IPS-15b (cell line): Measurements from ENCODE around the gene NHLH2.

Experiments
- H3K27me3 ChIP-seq: one replicate; pipeline ENCODE4 v1.6.1; 2013; ENCODE audit warnings: low read length; ENCODE audit not compliant: control insufficient read depth, insufficient read depth
- H3K36me3 ChIP-seq: one replicate; pipeline ENCODE4 v1.6.1; 2013; ENCODE audit warnings: low read length; ENCODE audit not compliant: control insufficient read depth, insufficient read depth
- H3K4me1 ChIP-seq: one replicate; pipeline ENCODE4 v1.6.1; 2013; ENCODE audit warnings: mild to moderate bottlenecking, low read length; ENCODE audit not compliant: control insufficient read depth, insufficient read depth
- H3K4me3 ChIP-seq: one replicate; pipeline ENCODE4 v1.5.1; 2013; ENCODE audit warnings: low read depth, low read length
- H3K9ac ChIP-seq: one replicate; pipeline ENCODE4 v1.6.1; 2013; ENCODE audit warnings: low read depth, mild to moderate bottlenecking, low read length
- H3K9me3 ChIP-seq: one replicate; pipeline ENCODE4 v1.6.1; 2013; ENCODE audit warnings: mild to moderate bottlenecking, low read length; ENCODE audit not compliant: control insufficient read depth, insufficient read depth

The NHLH2 gene

GRCh38 chr1:115814685-115815398, 26.1 kb downstream of the NHLH2 start:
- no peak overlapping the region for H3K9ac ChIP-seq
- H3K4me1 ChIP-seq: no peaks in the 10 kb centered on the region
- H3K9me3 ChIP-seq: no peaks in the 10 kb centered on the region
- H3K36me3 ChIP-seq: no peaks in the 10 kb centered on the region
- no peaks in the 10 kb centered on the region for H3K27me3 ChIP-seq
- H3K4me3 ChIP-seq: no peak overlapping the region

GRCh38 chr1:115813727-115814126, 27.2 kb downstream of the NHLH2 start:
- Histone ChIP-seq H3K4me3 (no peak overlapping the region), H3K4me1 (no peaks in the 10 kb centered on the region), H3K9me3 (no peaks in the 10 kb centered on the region), H3K36me3 (no peaks in the 10 kb centered on the region), H3K9ac (no peak overlapping the region), H3K27me3 (no peaks in the 10 kb centered on the region)

DNA sequence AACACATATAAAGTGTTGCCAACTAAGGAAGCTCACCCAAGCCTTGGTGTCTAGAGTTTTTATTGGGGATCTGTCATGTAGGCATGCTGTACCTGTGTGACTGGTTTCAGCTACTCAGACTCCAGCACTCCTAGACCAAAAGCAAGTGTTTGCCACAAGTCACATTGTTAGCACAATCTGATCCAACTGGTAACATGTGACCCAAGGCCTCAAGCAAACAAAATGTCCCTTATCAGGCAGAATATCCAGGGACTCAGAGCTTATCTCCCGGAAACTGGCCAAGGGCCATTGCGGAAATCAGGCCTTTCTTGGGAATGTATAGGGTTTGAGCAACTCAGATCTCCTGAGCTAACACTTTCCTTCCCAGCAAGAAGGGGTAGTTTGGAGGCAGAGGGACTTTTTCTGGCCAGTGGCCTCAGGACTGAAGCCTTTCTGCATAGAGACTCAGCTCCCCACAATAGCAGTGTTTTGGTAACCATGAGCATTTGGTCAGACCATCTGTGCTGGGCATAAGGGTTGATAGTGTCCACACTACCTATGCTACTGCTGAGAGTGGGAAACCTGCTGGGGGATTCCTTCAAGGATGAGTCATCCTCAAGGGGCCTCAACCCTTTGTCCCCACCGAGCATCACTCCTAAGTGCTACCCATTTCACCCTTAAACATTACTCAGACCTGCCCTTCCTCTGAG, 29.6 kb downstream of the NHLH2 start:
- no peaks in the 10 kb centered on the region for H3K9me3 ChIP-seq
- H3K36me3 ChIP-seq: no peaks in the 10 kb centered on the region
- no peaks in the 10 kb centered on the region for H3K27me3 ChIP-seq
- H3K9ac ChIP-seq: no peak overlapping the region
- H3K4me3 ChIP-seq: no peak overlapping the region
- peaks cover 3% of the 10 kb centered on the region for H3K4me1 ChIP-seq

- H3K9me3 ChIP-seq: no peaks in the 10 kb centered on the region
Measured at GRCh38 chr1:115810609-115811008, 30.3 kb downstream of the NHLH2 start.

DNA sequence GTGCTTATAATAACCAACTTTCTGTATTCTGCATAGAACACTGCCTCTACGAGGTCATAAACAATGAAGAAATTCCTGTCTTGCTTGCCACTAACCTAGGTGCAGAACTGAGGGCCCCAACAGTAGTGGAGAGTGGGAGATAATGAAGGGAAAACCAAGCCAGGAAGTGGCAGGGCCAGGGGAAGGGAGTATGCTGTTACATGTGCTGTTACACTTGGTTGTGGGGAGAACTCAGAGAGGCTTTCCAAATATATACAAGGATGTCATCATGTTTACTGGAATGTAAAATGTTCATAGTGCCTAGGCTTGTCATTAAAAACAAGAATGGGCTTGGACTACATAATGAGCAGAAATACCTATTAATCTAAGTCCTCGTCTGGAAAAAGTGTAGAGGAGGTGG, 31.1 kb downstream of the NHLH2 start:
- Histone ChIP-seq H3K27me3 (no peaks in the 10 kb centered on the region), H3K4me3 (no peak overlapping the region), H3K9ac (no peak overlapping the region), H3K4me1 (peaks cover 8% of the 10 kb centered on the region), H3K9me3 (no peaks in the 10 kb centered on the region), H3K36me3 (no peaks in the 10 kb centered on the region)

More at GRCh38 chr1:115810609-115811008, 30.3 kb downstream of the NHLH2 start:
- Histone ChIP-seq H3K4me3 (no peak overlapping the region), H3K9ac (no peak overlapping the region), H3K4me1 (peaks cover 8% of the 10 kb centered on the region), H3K36me3 (no peaks in the 10 kb centered on the region), H3K27me3 (no peaks in the 10 kb centered on the region)

GRCh38 chr1:115809076-115809475, 31.9 kb downstream of the NHLH2 start:
- H3K36me3 ChIP-seq: no peaks in the 10 kb centered on the region
- no peak overlapping the region for H3K9ac ChIP-seq
- H3K4me1 ChIP-seq: peaks cover 8% of the 10 kb centered on the region
- H3K27me3 ChIP-seq: no peaks in the 10 kb centered on the region
- no peak overlapping the region for H3K4me3 ChIP-seq
- H3K9me3 ChIP-seq: no peaks in the 10 kb centered on the region

- Histone ChIP-seq H3K36me3 (no peaks in the 10 kb centered on the region), H3K27me3 (no peaks in the 10 kb centered on the region), H3K9ac (no peak overlapping the region), H3K4me1 (peaks cover 8% of the 10 kb centered on the region), H3K9me3 (no peaks in the 10 kb centered on the region), H3K4me3 (no peak overlapping the region)
Measured at GRCh38 chr1:115807723-115808122, 33.2 kb downstream of the NHLH2 start.

GRCh38 chr1:115805597-115805996, 35.3 kb downstream of the NHLH2 start:
- H3K9ac ChIP-seq: no peak overlapping the region
- H3K4me1 ChIP-seq: peaks cover 8% of the 10 kb centered on the region
- H3K4me3 ChIP-seq: no peak overlapping the region
- no peaks in the 10 kb centered on the region for H3K27me3 ChIP-seq
- H3K9me3 ChIP-seq: no peaks in the 10 kb centered on the region
- no peaks in the 10 kb centered on the region for H3K36me3 ChIP-seq

GRCh38 chr1:115802416-115802815, 38.5 kb downstream of the NHLH2 start:
- H3K4me1 ChIP-seq: peaks cover 6% of the 10 kb centered on the region
- no peaks in the 10 kb centered on the region for H3K36me3 ChIP-seq
- H3K9ac ChIP-seq: no peak overlapping the region
- H3K27me3 ChIP-seq: no peaks in the 10 kb centered on the region
- H3K9me3 ChIP-seq: no peaks in the 10 kb centered on the region
- no peak overlapping the region for H3K4me3 ChIP-seq

DNA sequence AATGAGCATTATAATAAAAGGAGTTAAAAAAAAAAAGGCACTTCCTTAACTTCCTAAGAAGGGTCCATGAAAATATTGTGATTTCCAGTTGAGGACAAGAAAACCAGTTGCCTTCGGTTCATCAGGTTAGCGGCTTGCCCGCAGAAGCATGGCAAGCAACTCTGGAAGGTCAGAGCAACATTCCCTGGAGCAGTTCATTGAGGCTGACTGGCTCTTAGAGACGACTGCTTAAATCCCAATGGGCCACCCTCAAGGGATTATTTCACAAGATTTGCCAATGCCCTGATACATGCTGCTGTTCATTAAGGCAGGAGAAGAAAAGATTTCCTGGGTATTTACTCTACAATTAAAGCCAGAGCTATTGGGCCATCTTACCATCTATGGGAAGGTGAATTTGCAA, 43.4 kb downstream of the NHLH2 start:
- Histone ChIP-seq H3K4me1 (no peaks in the 10 kb centered on the region), H3K9me3 (no peaks in the 10 kb centered on the region), H3K4me3 (no peak overlapping the region), H3K9ac (no peak overlapping the region), H3K36me3 (no peaks in the 10 kb centered on the region), H3K27me3 (no peaks in the 10 kb centered on the region)

DNA sequence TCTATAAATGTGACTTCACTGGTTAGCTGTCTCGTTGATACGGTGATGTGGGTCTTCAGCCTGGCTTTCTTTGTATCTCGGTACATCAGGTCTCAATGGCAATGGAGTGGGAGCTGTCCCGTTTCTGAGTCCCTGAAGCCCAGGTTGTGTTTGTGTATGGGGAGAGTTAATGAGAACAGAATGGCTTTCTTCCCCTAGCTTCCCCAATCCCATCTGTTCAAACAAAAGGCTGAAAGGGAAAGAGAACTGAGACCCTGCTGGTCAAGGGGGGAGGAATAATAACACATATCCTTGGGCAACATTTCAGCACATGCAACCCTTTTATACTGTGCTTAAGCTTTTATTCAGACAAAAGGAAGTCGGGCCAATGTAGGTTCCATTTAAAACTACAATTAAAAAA, 44.0 kb downstream of the NHLH2 start:
- H3K27me3 ChIP-seq: no peaks in the 10 kb centered on the region
- no peaks in the 10 kb centered on the region for H3K4me1 ChIP-seq
- H3K4me3 ChIP-seq: no peak overlapping the region
- no peaks in the 10 kb centered on the region for H3K9me3 ChIP-seq
- no peaks in the 10 kb centered on the region for H3K36me3 ChIP-seq
- no peak overlapping the region for H3K9ac ChIP-seq

DNA sequence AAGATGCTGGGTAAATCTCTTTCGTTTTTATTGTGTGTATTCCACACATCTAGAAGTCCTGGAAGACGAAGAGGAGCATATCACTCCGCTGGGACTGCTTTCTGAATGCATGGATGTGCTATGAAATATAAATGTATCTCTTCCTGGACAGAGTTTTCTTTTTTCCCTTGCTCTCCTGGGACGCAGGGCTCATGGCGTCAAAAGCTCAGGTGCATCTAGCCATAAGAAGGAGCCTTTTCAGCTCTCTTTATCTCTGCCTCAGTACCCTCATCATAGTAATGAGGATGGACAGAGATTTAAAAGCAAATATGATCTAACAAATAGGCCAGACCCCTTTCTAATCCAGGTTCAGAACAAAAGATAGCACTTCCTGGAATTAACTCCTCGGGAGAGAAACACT, 44.9 kb downstream of the NHLH2 start:
- Histone ChIP-seq H3K9me3 (no peaks in the 10 kb centered on the region), H3K4me3 (no peak overlapping the region), H3K9ac (no peak overlapping the region), H3K27me3 (no peaks in the 10 kb centered on the region), H3K4me1 (no peaks in the 10 kb centered on the region), H3K36me3 (no peaks in the 10 kb centered on the region)
